DMS114 treated with DMSO at 0.1 percent for 48 hours (cell line): ENCODE measurements around the gene PRR7.

Source experiments
- DNase-seq: peaks from one replicate; lab custom pipeline; 2025; ENCODE audit not compliant: unreplicated experiment; lab: John Stamatoyannopoulos, UW

PRR7 gene

GRCh38 chr5:177434942-177435738 lies 11.5 kb upstream of the PRR7 start:
- DNase-seq = no peak

- DNase-seq = no peak
Measured at GRCh38 chr5:177435847-177436536, 10.6 kb upstream of the PRR7 start.

- DNase-seq = no peak
Measured at GRCh38 chr5:177437623-177438022, 9.0 kb upstream of the PRR7 start.

- no peak for DNase-seq
Measured at GRCh38 chr5:177438468-177438867, 8.1 kb upstream of the PRR7 start.

- no peak for DNase-seq
Measured at GRCh38 chr5:177439518-177440053, 7.0 kb upstream of the PRR7 start.

- DNase-seq = no peak
Measured at GRCh38 chr5:177440211-177440989, 6.2 kb upstream of the PRR7 start.

- DNase-seq = no peak
Measured at GRCh38 chr5:177440990-177441780, 5.4 kb upstream of the PRR7 start.

- DNase-seq = no peak
Measured at GRCh38 chr5:177442066-177442826, 4.4 kb upstream of the PRR7 start.

- no peak for DNase-seq
Measured at GRCh38 chr5:177443144-177443983, 3.2 kb upstream of the PRR7 start.

- DNase-seq = no peak
Measured at GRCh38 chr5:177444106-177445051, 2.2 kb upstream of the PRR7 start.

- DNase-seq = no peak
Measured at GRCh38 chr5:177445052-177445916, 1.3 kb upstream of the PRR7 start.

- DNase-seq = no peak
Measured at GRCh38 chr5:177445917-177446199, 756 bp upstream of the PRR7 start.

- no peak for DNase-seq
Measured at GRCh38 chr5:177447066-177447610, 524 bp downstream of the PRR7 start.

GRCh38 chr5:177447611-177448243 lies 1.1 kb downstream of the PRR7 start:
- DNase-seq = no peak

- DNase-seq = no peak
Measured at GRCh38 chr5:177448244-177448950, 1.8 kb downstream of the PRR7 start.
